HFFc6 (cell line): ENCODE data around the gene RPN1. TPM values are rescaled to one million over a fixed set of nuclear protein-coding genes. Genes with fewer than 3 reads are reported as not detected.
A peak's percentile ranks its signal among the peaks of the same experiment; 100 is the strongest.
"Not testable (repeated sequence)": the region's sequence is repeated elsewhere in the genome, so short reads cannot be mapped to it uniquely, and the experiment has no call there.

Source experiments
- DNase-seq: peaks from one replicate; pipeline ENCODE4 v3.0.0-alpha.2; 2018
- H3K27ac Mint-ChIP-seq: 2 replicates; pipeline ENCODE4 v1.8.0; 2020; ENCODE audit warnings: mild to moderate bottlenecking, mixed read lengths
- H3K27me3 Mint-ChIP-seq: 2 replicates; pipeline ENCODE4 v1.8.0; 2021; ENCODE audit warnings: mild to moderate bottlenecking, moderate library complexity, mixed read lengths; ENCODE audit not compliant: insufficient read depth
- H3K36me3 Mint-ChIP-seq: 2 replicates; pipeline ENCODE4 v1.8.0; 2021; ENCODE audit warnings: low read depth, mixed read lengths
- H3K4me1 Mint-ChIP-seq: 2 replicates; pipeline ENCODE4 v1.8.0; 2020; ENCODE audit warnings: low read depth, mixed read lengths
- H3K4me3 Mint-ChIP-seq: 2 replicates; pipeline ENCODE4 v1.8.0; 2020; ENCODE audit warnings: mild to moderate bottlenecking, moderate library complexity, mixed read lengths
- H3K9me3 Mint-ChIP-seq: 2 replicates; pipeline ENCODE4 v1.8.0; 2020; ENCODE audit warnings: mild to moderate bottlenecking, mixed read lengths
- total RNA-seq, 6 experiments: library from RNA; stranded (reverse); fragmentation: NEBNext Ultra II Directional; extraction: Animal tissue kit (Norgen Biotek cat#: 25700); gene quantifications; 2 replicates in 1 of 6; 3 replicates in 5 of 6; pipeline ENCODE4 v1.2.3, GENCODE V29; 2021
- TF ChIP-seq, protein P1 (sequence below): fragments of 200-600 bp; sonication (generic); IDR thresholded peaks from 2 replicates; pipeline ENCODE4 v1.5.0; 2021; ENCODE audit warnings: antibody characterized with exemption, mild to moderate bottlenecking

RPN1 gene
- total RNA-seq, 6 experiments from 2014 or later, result 277 to 332 (median 315) TPM

GRCh38 chr3:128655531-128655930 is 4.9 kb upstream of the RPN1 start:
- Mint-ChIP-seq H3K27ac (no peak overlapping the region), H3K4me1 (no peaks in the 10 kb centered on the region)
- TF ChIP-seq, protein P1, sequence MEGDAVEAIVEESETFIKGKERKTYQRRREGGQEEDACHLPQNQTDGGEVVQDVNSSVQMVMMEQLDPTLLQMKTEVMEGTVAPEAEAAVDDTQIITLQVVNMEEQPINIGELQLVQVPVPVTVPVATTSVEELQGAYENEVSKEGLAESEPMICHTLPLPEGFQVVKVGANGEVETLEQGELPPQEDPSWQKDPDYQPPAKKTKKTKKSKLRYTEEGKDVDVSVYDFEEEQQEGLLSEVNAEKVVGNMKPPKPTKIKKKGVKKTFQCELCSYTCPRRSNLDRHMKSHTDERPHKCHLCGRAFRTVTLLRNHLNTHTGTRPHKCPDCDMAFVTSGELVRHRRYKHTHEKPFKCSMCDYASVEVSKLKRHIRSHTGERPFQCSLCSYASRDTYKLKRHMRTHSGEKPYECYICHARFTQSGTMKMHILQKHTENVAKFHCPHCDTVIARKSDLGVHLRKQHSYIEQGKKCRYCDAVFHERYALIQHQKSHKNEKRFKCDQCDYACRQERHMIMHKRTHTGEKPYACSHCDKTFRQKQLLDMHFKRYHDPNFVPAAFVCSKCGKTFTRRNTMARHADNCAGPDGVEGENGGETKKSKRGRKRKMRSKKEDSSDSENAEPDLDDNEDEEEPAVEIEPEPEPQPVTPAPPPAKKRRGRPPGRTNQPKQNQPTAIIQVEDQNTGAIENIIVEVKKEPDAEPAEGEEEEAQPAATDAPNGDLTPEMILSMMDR, result no peak

GRCh38 chr3:128653993-128654805 is 3.6 kb upstream of the RPN1 start:
- not testable (repeated sequence) for H3K36me3 Mint-ChIP-seq, DNase-seq, H3K4me3 Mint-ChIP-seq, H3K4me1 Mint-ChIP-seq, H3K9me3 Mint-ChIP-seq, H3K27me3 Mint-ChIP-seq, H3K27ac Mint-ChIP-seq

More at GRCh38 chr3:128655531-128655930, 4.9 kb upstream of the RPN1 start:
- Mint-ChIP-seq H3K4me3 (no peak overlapping the region), H3K9me3 (no peaks in the 10 kb centered on the region), H3K27me3 (peaks cover 4% of the 10 kb centered on the region), H3K36me3 (no peaks in the 10 kb centered on the region)
- no peak for DNase-seq

DNA sequence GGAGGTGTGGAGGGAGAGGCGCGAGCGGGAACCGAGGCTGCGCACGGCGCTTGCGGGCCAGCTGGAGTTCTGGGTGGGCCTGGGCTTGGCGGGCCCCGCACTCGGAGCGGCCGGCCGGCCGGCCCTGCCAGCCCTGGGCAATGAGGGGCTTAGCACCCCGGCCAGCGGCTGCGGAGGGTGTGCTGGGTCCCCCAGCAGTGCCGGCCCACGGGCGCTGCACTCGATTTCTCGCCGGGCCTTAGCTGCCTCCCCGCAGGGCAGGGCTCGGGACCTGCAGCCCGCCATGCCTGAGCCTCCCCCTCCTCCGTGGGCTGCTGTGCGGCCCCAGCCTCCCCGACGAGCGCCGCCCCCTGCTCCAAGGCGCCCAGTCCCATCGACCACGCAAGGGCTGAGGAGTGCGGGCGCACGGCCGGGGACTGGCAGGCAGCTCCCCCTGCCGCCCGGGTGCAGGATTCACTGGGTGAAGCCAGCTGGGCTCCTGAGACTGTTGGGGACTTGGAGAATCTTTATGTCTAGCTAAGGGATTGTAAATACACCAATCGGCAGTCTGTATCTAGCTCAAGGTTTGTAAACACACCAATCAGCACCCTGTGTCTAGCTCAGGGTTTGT is 2.9 kb upstream of the RPN1 start:
- not testable (repeated sequence) for DNase-seq, H3K27me3 Mint-ChIP-seq, H3K9me3 Mint-ChIP-seq, H3K4me3 Mint-ChIP-seq, H3K4me1 Mint-ChIP-seq, H3K27ac Mint-ChIP-seq, H3K36me3 Mint-ChIP-seq

DNA sequence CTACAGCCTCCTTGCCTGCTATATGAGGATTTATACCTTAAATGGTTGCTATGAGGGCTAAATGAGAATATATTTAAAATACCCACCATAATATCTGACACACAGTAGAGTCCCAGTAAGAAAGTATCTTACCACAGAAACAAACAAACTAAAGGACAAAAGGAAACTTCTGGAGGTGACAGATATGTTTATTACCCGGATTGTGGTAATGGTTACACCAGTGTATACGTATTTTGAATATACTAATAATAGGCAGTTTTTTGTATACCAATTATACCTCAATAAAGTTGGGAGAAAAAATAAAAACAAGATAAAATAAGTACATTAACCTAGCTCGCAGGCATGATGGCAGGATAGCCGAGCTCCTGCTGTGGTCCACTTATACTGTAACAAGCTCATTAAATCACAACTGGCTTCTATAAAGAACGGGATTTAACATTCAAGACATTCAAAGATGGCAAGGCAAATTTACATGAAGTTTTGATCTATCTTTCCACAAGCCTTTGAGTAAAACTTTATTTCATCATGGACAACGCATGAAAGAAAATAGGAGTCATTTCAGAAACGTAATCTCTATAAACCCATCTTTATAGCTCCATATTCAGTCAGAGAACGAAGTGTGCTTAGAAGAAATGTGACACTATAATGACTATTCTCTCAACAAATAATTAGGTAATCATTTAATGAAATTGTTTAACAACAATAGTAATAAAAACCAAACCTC is 1.5 kb downstream of the RPN1 start:
- H3K4me1 Mint-ChIP-seq, result peaks cover 9% of the 10 kb centered on the region
- no peaks in the 10 kb centered on the region for H3K27me3 Mint-ChIP-seq
- peak overlapping the region; percentile 96 for H3K4me3 Mint-ChIP-seq
- H3K36me3 Mint-ChIP-seq, result peaks cover 10% of the 10 kb centered on the region; the same call in 1 of the 2 replicates
- H3K27ac Mint-ChIP-seq, result peak overlapping the region; percentile 88
- H3K9me3 Mint-ChIP-seq, result no peaks in the 10 kb centered on the region
- TF ChIP-seq, protein P1, result no peak
- DNase-seq, result no peak

GRCh38 chr3:128648402-128648801 is 2.2 kb downstream of the RPN1 start:
- TF ChIP-seq, protein P1, result no peak
- no peak for DNase-seq
- H3K36me3 Mint-ChIP-seq, result peaks cover 10% of the 10 kb centered on the region; the same call in 1 of the 2 replicates
- peaks cover 9% of the 10 kb centered on the region for H3K4me1 Mint-ChIP-seq
- H3K27me3 Mint-ChIP-seq, result no peaks in the 10 kb centered on the region
- H3K9me3 Mint-ChIP-seq, result no peaks in the 10 kb centered on the region
- H3K27ac Mint-ChIP-seq, result no peak overlapping the region
- H3K4me3 Mint-ChIP-seq, result peak overlapping the region; percentile 96

GRCh38 chr3:128647307-128647706 is 3.3 kb downstream of the RPN1 start:
- Mint-ChIP-seq H3K27me3 (no peaks in the 10 kb centered on the region), H3K36me3 (peaks cover 10% of the 10 kb centered on the region; the same call in 1 of the 2 replicates), H3K4me3 (no peak overlapping the region), H3K9me3 (no peaks in the 10 kb centered on the region), H3K27ac (no peak overlapping the region), H3K4me1 (peaks cover 9% of the 10 kb centered on the region)
- DNase-seq, result no peak
- TF ChIP-seq, protein P1, result no peak
